ENCODE data around the gene EPS15. TPM values are rescaled to one million over a fixed set of nuclear protein-coding genes. Genes with fewer than 3 reads are reported as not detected.

Gene EPS15
- total RNA-seq, 1 experiment from 2014 or later, result 26.3 TPM

GRCh38 chr1:51420867-51421627, 98.0 kb downstream of the EPS15 start:
- no peaks in the 10 kb centered on the region for H3K79me2 ChIP-seq (ENCODE audit: low read length)
- no peak overlapping the region for H2AFZ ChIP-seq (ENCODE audit: low read length)
- peaks cover 9% of the 10 kb centered on the region; the same call in 1 of the 2 replicates for H3K36me3 ChIP-seq (ENCODE audit: low read depth, low read length)
- POLR2A ChIA-PET (ENCODE audit: unreplicated experiment), result no interaction called here
- BruUV-seq (replicated peaks), result no TSS peak
- H3K9ac ChIP-seq (ENCODE audit: low read length), result no peak overlapping the region
- H3K9me2 ChIP-seq (replicated peaks; ENCODE audit: low read length), result no peaks in the 10 kb centered on the region
- no peaks in the 10 kb centered on the region for H4K20me1 ChIP-seq (ENCODE audit: low read length)
- CTCF ChIA-PET, result no interaction called here
- no peak overlapping the region for H3K4me3 ChIP-seq (ENCODE audit: low read length)
- no peaks in the 10 kb centered on the region for H3K27me3 ChIP-seq (ENCODE audit: low read length)
- no peaks in the 10 kb centered on the region for H3K4me1 ChIP-seq (ENCODE audit: insufficient read depth, low read length)
- no peaks in the 10 kb centered on the region for H3F3A ChIP-seq (ENCODE audit: low read length, unreplicated experiment)
- no peak overlapping the region for H3K4me2 ChIP-seq (ENCODE audit: low read length)
- TF ChIP-seq CTCF (conservative IDR thresholded peaks at IDR 0.05; ENCODE audit: low read depth, low read length) (no peak), EZH2phosphoT487 (IDR thresholded peaks at IDR 0.05; ENCODE audit: borderline replicate concordance, low read length) (no peak), EZH2 (IDR thresholded peaks at IDR 0.05; ENCODE audit: low read length, unreplicated experiment) (no peak)
- H3K9me3 ChIP-seq (ENCODE audit: low read length), result no peaks in the 10 kb centered on the region
- H3K27ac ChIP-seq (ENCODE audit: low read length), result no peak overlapping the region
- intact Hi-C loops (cut with micrococcal nuclease), result no loop called here
- ATAC-seq (no peak), DNase-seq (no peak)

- H3K9me3 ChIP-seq (ENCODE audit: low read length), result no peaks in the 10 kb centered on the region
- ATAC-seq, result no peak
- H3K4me2 ChIP-seq (ENCODE audit: low read length), result no peak overlapping the region
- DNase-seq, result no peak
- H3K9me2 ChIP-seq (replicated peaks; ENCODE audit: low read length), result no peaks in the 10 kb centered on the region
- POLR2A ChIA-PET (ENCODE audit: unreplicated experiment), result interaction anchor here (0.6 kb wide), 1 partner anchor 138 kb away, joined by 8 read pairs; no protein-coding TSS in a partner anchor
- BruUV-seq (replicated peaks), result no TSS peak
- H3K9ac ChIP-seq (ENCODE audit: low read length), result no peak overlapping the region
- H3K4me3 ChIP-seq (ENCODE audit: low read length), result no peak overlapping the region
- intact Hi-C loops (cut with micrococcal nuclease), result no loop called here
- H3K4me1 ChIP-seq (ENCODE audit: insufficient read depth, low read length), result no peaks in the 10 kb centered on the region
- no peaks in the 10 kb centered on the region for H3F3A ChIP-seq (ENCODE audit: low read length, unreplicated experiment)
- no peaks in the 10 kb centered on the region for H4K20me1 ChIP-seq (ENCODE audit: low read length)
- no peaks in the 10 kb centered on the region for H3K79me2 ChIP-seq (ENCODE audit: low read length)
- H3K36me3 ChIP-seq (ENCODE audit: low read depth, low read length), result peaks cover 9% of the 10 kb centered on the region; the same call in 1 of the 2 replicates
- CTCF ChIA-PET, result no interaction called here
- TF ChIP-seq EZH2phosphoT487 (IDR thresholded peaks at IDR 0.05; ENCODE audit: borderline replicate concordance, low read length) (no peak), CTCF (conservative IDR thresholded peaks at IDR 0.05; ENCODE audit: low read depth, low read length) (no peak), EZH2 (IDR thresholded peaks at IDR 0.05; ENCODE audit: low read length, unreplicated experiment) (no peak)
- H2AFZ ChIP-seq (ENCODE audit: low read length), result no peak overlapping the region
- H3K27me3 ChIP-seq (ENCODE audit: low read length), result no peaks in the 10 kb centered on the region
- H3K27ac ChIP-seq (ENCODE audit: low read length), result no peak overlapping the region
Observed at GRCh38 chr1:51418384-51418959, 100.6 kb downstream of the EPS15 start.
